ENCODE results near the gene HYDIN.

HYDIN gene

GRCh38 chr16:71257768-71258167, 27.2 kb upstream of the HYDIN start:
- TF ChIP-seq FOXP2 (optimal IDR thresholded peaks at IDR 0.05; ENCODE audit: borderline replicate concordance, extremely low read depth, extremely low read length, insufficient read depth) = no peak
- TF ChIP-seq SIN3A (IDR thresholded peaks at IDR 0.05; ENCODE audit: borderline replicate concordance, insufficient read depth, low read length) = no peak
- TF ChIP-seq POLR2AphosphoS5 (IDR thresholded peaks at IDR 0.05; ENCODE audit: low read depth, low read length) = no peak
- no peak for TF ChIP-seq REST (IDR thresholded peaks at IDR 0.05; ENCODE audit: insufficient read depth in 1 of 2, low read depth in 2 of 2, low read length in 2 of 2)
- TF ChIP-seq TAF1 (IDR thresholded peaks at IDR 0.05; ENCODE audit: borderline replicate concordance, insufficient read depth, low read length) = no peak

- TF ChIP-seq POLR2AphosphoS5 (IDR thresholded peaks at IDR 0.05; ENCODE audit: low read depth, low read length) = no peak
- TF ChIP-seq REST (IDR thresholded peaks at IDR 0.05; ENCODE audit: insufficient read depth in 1 of 2, low read depth in 2 of 2, low read length in 2 of 2) = no peak
- TF ChIP-seq TAF1 (IDR thresholded peaks at IDR 0.05; ENCODE audit: borderline replicate concordance, insufficient read depth, low read length) = no peak
- no peak for TF ChIP-seq FOXP2 (optimal IDR thresholded peaks at IDR 0.05; ENCODE audit: borderline replicate concordance, extremely low read depth, extremely low read length, insufficient read depth)
- no peak for TF ChIP-seq SIN3A (IDR thresholded peaks at IDR 0.05; ENCODE audit: borderline replicate concordance, insufficient read depth, low read length)
These were observed 25.2 kb upstream of the HYDIN start for GRCh38 chr16:71255721-71256120.

GRCh38 chr16:71254832-71255525, 24.5 kb upstream of the HYDIN start:
- no peak for TF ChIP-seq FOXP2 (optimal IDR thresholded peaks at IDR 0.05; ENCODE audit: borderline replicate concordance, extremely low read depth, extremely low read length, insufficient read depth)
- TF ChIP-seq REST (IDR thresholded peaks at IDR 0.05; ENCODE audit: insufficient read depth in 1 of 2, low read depth in 2 of 2, low read length in 2 of 2) = no peak
- no peak for TF ChIP-seq TAF1 (IDR thresholded peaks at IDR 0.05; ENCODE audit: borderline replicate concordance, insufficient read depth, low read length)
- TF ChIP-seq POLR2AphosphoS5 (IDR thresholded peaks at IDR 0.05; ENCODE audit: low read depth, low read length) = no peak
- no peak for TF ChIP-seq SIN3A (IDR thresholded peaks at IDR 0.05; ENCODE audit: borderline replicate concordance, insufficient read depth, low read length)

GRCh38 chr16:71250461-71251235, 20.1 kb upstream of the HYDIN start:
- TF ChIP-seq REST (IDR thresholded peaks at IDR 0.05; ENCODE audit: insufficient read depth in 1 of 2, low read depth in 2 of 2, low read length in 2 of 2) (no peak), SIN3A (IDR thresholded peaks at IDR 0.05; ENCODE audit: borderline replicate concordance, insufficient read depth, low read length) (no peak), TAF1 (IDR thresholded peaks at IDR 0.05; ENCODE audit: borderline replicate concordance, insufficient read depth, low read length) (no peak), POLR2AphosphoS5 (IDR thresholded peaks at IDR 0.05; ENCODE audit: low read depth, low read length) (no peak), FOXP2 (optimal IDR thresholded peaks at IDR 0.05; ENCODE audit: borderline replicate concordance, extremely low read depth, extremely low read length, insufficient read depth) (no peak)
